Measurements from ENCODE around the gene ELMO1.

The ELMO1 gene

DNA sequence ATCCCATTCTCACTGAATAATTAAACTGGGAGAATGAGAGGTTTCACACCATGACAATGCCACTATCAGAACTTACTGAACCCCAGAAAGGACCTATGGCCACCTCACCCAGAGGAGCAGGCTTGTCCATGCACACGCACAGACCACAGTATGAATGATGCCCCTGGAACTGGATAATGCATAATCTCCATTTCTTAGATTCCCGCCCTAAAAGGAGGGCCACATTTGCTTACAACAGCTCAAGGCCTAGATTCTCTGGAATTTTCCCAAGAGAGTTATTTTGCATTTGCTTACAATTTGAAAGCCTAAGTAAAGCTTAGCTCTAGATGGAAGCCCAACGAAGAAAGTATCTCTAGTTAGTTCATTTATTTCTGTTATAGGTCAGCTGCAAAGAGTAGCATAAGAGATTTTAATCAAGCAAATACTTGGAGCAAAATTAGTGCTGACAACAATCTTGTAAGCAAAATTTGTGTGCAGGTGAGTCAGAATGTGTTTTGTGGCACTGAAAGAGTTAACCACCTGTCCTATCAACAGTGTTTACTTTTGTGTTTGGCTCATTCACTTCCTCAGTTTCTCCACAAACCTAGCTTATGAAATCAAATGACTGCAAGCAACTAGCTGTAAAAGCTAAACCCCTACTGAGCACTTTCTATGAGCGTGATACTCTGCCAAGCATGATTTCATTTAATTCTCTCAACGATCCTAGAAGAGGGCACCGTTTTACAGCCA is 32.1 kb downstream of the ELMO1 start:
- no peak for DNase-seq
- TF ChIP-seq POLR2A (IDR thresholded peaks at IDR 0.05; ENCODE audit: low read length) (no peak), GATA1 (IDR thresholded peaks at IDR 0.05; ENCODE audit: low read depth, low read length) (no peak)

- DNase-seq = no peak
- no peak for TF ChIP-seq GATA1 (IDR thresholded peaks at IDR 0.05; ENCODE audit: low read depth, low read length)
Observed at GRCh38 chr7:37415629-37416028, 33.0 kb downstream of the ELMO1 start.

DNA sequence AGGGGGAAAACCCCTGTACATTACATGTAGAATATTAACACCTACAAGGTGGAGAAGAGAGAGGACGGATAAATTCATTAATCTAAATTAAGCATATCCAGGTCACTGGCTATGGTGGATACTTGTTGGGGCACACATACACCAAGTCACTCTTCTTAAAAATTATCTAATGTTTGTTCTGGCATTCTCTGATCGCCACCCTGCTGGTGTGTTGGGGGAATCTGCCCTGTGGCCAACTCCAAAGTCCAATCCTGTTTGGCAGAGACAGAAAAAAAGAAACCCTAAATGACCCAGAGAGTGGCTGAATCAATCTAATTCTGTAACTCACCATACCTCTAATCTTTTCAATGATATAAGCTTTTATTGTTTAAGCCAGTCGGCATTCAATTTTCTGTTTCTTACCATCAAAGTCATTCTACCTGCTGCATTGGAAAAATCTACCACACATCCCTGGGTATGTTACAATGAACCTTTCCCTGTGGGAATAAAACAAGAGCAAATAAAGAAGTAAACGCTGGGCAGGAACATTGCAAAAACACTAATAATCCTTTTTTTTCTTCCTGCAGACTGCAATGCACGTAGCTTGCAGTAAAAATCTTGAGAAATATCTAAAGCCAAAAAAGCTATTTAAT is 34.2 kb downstream of the ELMO1 start:
- no peak for TF ChIP-seq POLR2A (IDR thresholded peaks at IDR 0.05; ENCODE audit: low read length)
- no peak for TF ChIP-seq GATA1 (IDR thresholded peaks at IDR 0.05; ENCODE audit: low read depth, low read length)
- DNase-seq = no peak

- TF ChIP-seq POLR2A (IDR thresholded peaks at IDR 0.05; ENCODE audit: low read length) = peak; percentile 21
- no peak for TF ChIP-seq GATA1 (IDR thresholded peaks at IDR 0.05; ENCODE audit: low read depth, low read length)
- DNase-seq = no peak
Observed at GRCh38 chr7:37411444-37412034, 37.1 kb downstream of the ELMO1 start.

GRCh38 chr7:37410305-37411229 is 38.1 kb downstream of the ELMO1 start:
- DNase-seq = no peak
- no peak for TF ChIP-seq GATA1 (IDR thresholded peaks at IDR 0.05; ENCODE audit: low read depth, low read length)
- TF ChIP-seq POLR2A (IDR thresholded peaks at IDR 0.05; ENCODE audit: low read length) = no peak

DNA sequence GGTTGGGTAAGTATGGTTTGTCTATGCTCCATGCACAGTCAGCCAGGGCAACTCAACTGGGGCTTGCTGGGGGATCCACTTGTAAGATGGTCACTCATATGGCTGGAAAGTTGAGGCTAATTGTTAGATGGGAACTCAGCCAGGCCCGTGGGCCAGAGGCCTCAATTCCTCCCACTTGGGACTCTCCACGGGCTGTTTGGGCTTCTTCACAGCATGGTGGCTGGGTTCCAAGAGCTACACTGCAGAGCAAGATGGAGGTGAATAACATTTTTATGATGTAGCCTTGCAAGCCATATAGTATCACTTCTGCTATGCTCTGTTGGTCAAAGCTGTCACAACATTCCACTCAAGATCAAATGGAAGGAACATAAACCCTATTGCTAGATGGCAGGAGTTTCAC is 39.2 kb downstream of the ELMO1 start:
- TF ChIP-seq POLR2A (IDR thresholded peaks at IDR 0.05; ENCODE audit: low read length) (no peak), GATA1 (IDR thresholded peaks at IDR 0.05; ENCODE audit: low read depth, low read length) (no peak)
- DNase-seq = no peak

DNA sequence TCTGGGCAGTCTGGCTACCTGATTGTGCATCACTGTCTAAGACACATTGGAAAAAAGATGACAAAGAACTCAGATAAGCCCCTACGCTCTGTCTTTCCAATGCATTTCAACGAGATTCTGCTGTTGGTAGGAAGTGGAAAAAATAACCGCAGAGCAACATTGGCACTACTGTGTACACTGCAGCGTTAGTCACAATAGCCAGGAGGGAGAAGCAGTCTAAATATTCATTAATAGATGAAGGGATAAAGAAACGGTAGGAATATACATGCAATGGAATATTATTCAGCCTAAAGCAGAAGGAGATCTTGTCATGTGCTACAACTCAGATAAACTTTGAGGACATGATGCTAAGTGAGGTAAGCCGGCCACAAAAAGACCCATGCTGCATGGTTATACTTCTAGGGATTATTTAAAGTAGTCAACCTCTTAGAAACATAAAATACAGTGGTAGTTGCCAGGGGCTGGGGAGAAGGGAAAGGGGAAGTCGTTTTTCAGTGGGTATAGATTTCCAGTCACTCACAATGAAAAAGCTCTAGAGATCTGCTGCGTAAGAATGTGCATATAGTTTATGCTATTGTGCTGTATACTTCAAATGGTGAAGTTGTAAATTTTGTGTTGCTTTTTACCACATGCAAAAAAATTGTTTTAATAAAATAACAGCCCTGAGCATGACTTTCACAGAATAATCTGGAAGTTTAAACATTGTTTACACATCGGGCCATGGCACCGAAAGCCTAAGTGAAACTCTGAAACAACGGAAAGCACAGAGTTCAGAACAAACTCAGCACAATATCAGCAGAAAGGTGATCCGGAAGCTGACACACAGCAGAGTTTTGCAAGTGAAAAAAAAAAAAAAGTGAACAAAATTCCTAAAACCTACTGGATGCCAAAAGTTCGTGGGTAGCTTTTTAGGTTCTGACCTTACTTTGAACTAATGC is 40.1 kb downstream of the ELMO1 start:
- peak; percentile 21 to 41 for DNase-seq

DNA sequence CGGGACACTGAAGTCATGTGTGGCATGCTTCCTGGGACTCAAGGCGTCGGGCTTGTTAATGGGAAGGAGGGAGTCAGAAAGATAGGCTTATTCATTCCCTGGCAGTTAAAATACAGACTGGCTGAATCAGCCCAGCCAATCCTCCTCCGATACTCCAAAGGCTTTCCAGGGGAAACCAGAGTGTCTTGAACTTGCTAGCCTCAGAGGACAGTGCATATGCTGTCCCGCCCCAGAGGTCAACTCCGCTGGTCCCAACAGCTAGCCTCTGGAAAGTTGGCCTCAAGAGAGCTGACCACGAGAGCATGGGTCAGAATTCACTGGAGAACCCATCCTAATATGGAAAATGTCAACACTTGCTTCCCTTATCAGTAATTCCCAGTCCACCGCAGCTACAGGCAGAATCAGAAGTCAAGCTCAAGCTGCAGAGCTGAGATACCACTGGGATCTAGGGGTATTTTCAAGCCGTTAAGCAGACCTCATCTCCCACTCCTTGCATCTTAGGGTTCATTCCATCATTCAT is 43.0 kb downstream of the ELMO1 start:
- no peak for TF ChIP-seq POLR2A (IDR thresholded peaks at IDR 0.05; ENCODE audit: low read length)
- no peak for TF ChIP-seq GATA1 (IDR thresholded peaks at IDR 0.05; ENCODE audit: low read depth, low read length)
- peak; percentile 46 to 73 for DNase-seq

More for the DNA sequence above, 40.1 kb downstream of the ELMO1 start:
- TF ChIP-seq POLR2A (IDR thresholded peaks at IDR 0.05; ENCODE audit: low read length) (peak; percentile 49), GATA1 (IDR thresholded peaks at IDR 0.05; ENCODE audit: low read depth, low read length) (no peak)

DNA sequence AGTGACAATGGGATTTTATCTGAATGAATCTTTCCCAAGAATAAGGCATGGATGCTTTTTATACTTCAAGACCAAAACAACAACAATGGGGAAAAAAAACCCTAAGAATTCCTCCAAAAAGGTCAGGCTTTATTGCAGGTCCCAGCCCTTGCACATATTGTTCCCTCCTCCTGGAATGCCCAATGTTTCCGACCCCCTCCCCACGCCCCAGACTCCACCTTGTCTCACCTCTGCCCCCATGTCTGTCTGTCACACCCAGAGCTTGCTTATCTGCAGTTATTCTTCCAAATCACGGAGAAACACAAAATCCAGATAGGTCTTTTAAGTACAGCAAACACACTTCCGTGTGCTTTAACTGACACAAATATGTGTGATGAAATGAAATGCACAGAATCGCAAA is 43.5 kb downstream of the ELMO1 start:
- no peak for DNase-seq
- TF ChIP-seq POLR2A (IDR thresholded peaks at IDR 0.05; ENCODE audit: low read length) (no peak), GATA1 (IDR thresholded peaks at IDR 0.05; ENCODE audit: low read depth, low read length) (no peak)

DNA sequence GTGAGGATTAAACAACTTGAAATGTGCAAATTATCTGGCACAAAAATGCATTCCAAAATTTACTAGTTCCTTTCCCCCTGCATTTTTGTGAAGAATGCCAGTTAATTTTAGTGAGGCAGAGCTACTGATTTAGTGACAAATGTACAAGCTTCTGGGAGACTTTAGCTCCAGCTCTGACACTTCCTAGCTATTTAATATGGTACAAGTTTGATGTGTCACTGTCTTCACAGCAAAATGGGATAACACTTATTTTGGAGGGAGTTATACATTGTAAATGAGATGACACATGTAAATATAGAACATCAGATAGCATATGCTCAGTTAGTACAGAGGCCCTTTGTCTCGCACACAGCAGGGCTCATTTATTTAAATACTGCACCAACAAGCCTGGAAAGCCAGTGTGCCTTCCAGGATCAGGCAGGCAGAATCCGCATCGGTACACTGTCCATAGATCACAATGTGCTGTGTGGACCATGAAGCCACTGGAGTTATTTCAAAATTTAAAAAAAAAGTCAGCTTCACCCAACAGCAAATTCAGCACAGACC is 48.7 kb downstream of the ELMO1 start:
- no peak for DNase-seq
- TF ChIP-seq POLR2A (IDR thresholded peaks at IDR 0.05; ENCODE audit: low read length) (no peak), GATA1 (IDR thresholded peaks at IDR 0.05; ENCODE audit: low read depth, low read length) (no peak)

DNA sequence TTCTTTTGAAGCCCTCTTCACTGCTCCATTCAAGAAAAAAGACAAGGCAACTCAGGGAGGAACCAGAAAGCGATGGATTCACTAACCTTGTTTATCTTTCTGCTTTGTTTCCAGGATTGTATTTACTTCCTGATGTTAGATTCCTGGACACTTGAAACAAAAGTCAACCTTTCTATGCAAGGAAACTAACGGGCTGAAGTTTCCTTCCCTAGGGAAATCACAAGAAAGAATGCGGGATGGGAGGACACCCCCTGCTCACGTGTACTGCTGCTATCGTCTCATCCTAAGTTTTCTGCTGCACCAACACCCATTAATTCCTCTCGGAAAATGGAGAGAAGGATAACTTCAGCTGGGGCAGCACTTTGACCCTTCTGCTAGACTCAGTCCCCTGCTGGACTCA is 50.3 kb downstream of the ELMO1 start:
- no peak for DNase-seq
- no peak for TF ChIP-seq POLR2A (IDR thresholded peaks at IDR 0.05; ENCODE audit: low read length)
- no peak for TF ChIP-seq GATA1 (IDR thresholded peaks at IDR 0.05; ENCODE audit: low read depth, low read length)

GRCh38 chr7:37395618-37396259 is 52.9 kb downstream of the ELMO1 start:
- DNase-seq = no peak
- TF ChIP-seq POLR2A (IDR thresholded peaks at IDR 0.05; ENCODE audit: low read length) (no peak), GATA1 (IDR thresholded peaks at IDR 0.05; ENCODE audit: low read depth, low read length) (no peak)
